GM18505 (cell line): ENCODE data around the gene PHPT1.
"Not testable (repeated sequence)": the region's sequence is repeated elsewhere in the genome, so short reads cannot be mapped to it uniquely, and the experiment has no call there.

Experiments used
- ATAC-seq: cut with Tn5 transposase; IDR thresholded peaks from one replicate; pipeline ENCODE4 v1.9.1; 2021; ENCODE audit not compliant: unreplicated experiment
- POLR2A ChIP-seq: IDR thresholded peaks from 4 replicates; pipeline ENCODE4 v1.6.1; 2011; ENCODE audit warnings: borderline replicate concordance; ENCODE audit not compliant: insufficient read depth, insufficient read length; ENCODE audit errors: extremely low read depth

The PHPT1 gene

GRCh38 chr9:136835932-136836904, 13.0 kb upstream of the PHPT1 start:
- ATAC-seq = no peak
- TF ChIP-seq POLR2A = no peak

GRCh38 chr9:136837146-136837855, 11.9 kb upstream of the PHPT1 start:
- ATAC-seq = no peak
- no peak for TF ChIP-seq POLR2A

GRCh38 chr9:136837856-136838277, 11.3 kb upstream of the PHPT1 start:
- ATAC-seq = not testable (repeated sequence)

DNA sequence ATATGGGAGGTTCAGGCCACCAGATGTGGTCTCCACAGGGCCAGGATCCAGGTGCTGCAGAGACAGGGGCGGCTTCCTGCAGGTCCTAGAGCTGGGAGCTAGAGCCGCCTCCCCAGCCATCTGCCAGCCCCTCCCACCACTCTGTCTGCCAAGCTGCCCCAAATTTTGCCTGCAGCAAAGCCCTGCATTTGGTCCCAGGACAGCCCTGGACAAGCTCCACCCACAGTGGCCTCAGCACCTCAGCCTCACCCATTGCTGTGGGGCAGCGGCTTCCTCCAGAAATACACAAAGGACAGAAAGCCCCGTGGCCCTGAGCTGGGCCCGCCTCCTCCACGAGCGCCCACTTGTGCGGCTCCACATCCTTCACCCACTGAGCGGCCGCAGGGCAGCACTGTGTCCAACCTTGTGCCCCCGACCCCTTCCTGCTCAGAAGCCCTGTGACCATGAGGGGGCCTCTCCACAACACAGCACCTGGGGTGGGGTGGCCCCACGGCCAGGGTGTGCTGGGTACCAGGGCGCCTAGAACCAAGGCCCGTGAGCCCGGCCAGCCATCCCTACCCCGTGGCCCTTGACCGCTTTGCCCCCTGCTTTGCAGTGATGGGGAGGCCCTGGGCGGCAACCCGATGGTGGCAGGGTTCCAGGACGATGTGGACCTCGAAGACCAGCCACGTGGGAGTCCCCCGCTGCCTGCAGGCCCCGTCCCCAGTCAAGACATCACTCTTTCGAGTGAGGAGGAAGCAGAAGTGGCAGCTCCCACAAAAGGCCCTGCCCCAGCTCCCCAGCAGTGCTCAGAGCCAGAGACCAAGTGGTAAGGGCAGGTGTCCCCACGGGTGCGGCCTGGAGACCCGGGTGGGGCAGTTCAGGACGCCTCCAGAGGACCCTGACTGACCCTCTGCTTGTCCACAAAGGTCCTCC, 10.6 kb upstream of the PHPT1 start:
- ATAC-seq = no peak
- no peak for TF ChIP-seq POLR2A

DNA sequence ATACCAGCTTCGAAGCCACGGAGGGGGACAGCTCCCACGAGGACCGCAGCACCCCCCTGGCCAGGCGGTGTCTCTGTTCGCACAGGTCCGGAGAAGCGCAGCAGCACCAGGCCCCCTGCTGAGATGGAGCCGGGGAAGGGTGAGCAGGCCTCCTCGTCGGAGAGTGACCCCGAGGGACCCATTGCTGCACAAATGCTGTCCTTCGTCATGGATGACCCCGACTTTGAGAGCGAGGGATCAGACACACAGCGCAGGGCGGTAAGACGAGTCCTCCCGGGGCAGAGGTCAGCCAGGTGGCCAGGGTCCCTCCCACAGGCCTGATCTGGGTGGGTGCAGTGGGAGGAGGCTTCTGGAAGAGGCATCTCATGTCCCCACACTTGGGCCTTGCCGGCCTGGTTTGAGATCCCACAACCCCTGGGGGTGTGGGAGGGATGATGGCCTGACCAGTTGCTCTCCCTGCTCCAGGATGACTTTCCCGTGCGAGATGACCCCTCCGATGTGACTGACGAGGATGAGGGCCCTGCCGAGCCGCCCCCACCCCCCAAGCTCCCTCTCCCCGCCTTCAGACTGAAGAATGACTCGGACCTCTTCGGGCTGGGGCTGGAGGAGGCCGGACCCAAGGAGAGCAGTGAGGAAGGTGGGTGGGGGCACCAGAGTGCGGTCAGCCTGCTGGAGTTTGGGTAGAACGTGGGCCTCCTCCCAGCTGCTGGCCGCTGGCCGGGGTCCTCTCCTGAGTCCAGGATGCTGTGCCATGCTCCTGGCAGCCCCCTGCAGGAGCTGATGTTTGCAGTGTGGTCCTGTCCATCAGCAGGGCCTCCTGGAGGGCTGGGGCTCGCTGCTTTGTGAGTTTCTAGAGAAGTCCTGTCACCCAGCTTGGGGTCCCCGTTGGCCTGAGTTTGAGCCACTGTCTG, 9.7 kb upstream of the PHPT1 start:
- no peak for TF ChIP-seq POLR2A
- ATAC-seq = no peak

DNA sequence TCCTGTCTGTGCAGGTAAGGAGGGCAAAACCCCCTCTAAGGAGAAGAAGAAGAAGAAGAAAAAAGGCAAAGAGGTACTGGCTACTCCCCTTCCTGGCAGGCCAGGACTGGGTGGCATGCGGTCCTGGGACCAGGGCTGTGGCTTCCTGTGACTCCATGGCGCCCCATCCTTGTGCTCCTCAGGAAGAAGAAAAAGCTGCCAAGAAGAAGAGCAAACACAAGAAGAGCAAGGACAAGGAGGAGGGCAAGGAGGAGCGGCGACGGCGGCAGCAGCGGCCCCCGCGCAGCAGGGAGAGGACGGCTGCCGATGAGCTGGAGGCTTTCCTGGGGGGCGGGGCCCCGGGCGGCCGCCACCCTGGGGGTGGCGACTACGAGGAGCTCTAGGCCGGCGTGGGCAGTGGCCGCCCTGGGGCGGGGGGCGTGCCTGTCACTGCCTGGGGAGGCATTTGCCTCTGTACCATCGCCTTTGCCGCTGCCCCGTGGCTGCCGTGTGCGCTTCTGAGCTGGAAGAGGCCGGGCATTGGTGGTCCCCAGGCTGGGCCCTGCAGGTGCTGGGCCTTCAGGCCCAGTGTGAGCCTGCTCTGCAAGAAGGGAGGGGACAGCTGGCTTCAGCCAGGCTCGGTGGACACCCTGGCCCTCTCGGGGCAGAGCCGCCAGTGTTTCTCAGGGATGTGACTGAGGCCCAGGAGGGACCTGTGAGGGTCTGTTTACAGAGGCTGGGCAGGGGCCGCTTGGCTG, 8.9 kb upstream of the PHPT1 start:
- no peak for ATAC-seq
- TF ChIP-seq POLR2A = no peak

GRCh38 chr9:136840877-136841645, 8.1 kb upstream of the PHPT1 start:
- ATAC-seq = no peak
- no peak for TF ChIP-seq POLR2A

GRCh38 chr9:136841646-136842379, 7.4 kb upstream of the PHPT1 start:
- ATAC-seq = not testable (repeated sequence)

DNA sequence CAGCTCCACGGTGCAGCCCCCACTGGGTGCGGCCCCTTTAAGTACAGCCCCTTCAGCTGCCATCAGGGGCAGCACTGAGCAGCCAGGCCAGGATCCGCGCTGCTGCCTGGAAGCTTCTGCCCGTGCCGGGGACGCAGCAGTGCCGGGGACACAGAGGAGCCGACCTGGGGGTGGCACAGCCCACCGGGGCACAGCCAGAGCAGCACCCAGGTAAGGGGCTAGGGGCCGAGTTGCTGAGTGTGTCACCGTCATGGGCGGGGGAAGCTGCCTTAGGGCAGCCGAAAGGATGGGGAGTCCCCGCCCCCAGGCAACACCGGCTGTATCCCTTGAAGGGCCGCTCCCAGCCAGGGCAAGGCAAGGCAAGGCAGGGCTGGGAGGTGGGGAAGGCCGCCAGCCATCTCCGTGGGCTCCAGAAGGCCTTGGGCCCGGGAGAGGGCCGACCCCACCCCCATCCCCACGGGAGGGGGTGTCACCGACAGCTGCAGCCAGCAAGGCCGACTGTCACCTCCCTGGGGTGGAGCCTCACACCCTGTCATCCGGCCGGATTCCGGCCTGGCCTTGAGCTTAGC, 6.7 kb upstream of the PHPT1 start, which contains the start of gene AJM1:
Gene AJM1 (plus strand): TSS at position 99 of the 569 bp plus-strand sequence. CDS start 1,937 bp downstream, outside the sequence.
- peak; percentile 45 for ATAC-seq

GRCh38 chr9:136843159-136843800, 5.9 kb upstream of the PHPT1 start:
- not testable (repeated sequence) for ATAC-seq

DNA sequence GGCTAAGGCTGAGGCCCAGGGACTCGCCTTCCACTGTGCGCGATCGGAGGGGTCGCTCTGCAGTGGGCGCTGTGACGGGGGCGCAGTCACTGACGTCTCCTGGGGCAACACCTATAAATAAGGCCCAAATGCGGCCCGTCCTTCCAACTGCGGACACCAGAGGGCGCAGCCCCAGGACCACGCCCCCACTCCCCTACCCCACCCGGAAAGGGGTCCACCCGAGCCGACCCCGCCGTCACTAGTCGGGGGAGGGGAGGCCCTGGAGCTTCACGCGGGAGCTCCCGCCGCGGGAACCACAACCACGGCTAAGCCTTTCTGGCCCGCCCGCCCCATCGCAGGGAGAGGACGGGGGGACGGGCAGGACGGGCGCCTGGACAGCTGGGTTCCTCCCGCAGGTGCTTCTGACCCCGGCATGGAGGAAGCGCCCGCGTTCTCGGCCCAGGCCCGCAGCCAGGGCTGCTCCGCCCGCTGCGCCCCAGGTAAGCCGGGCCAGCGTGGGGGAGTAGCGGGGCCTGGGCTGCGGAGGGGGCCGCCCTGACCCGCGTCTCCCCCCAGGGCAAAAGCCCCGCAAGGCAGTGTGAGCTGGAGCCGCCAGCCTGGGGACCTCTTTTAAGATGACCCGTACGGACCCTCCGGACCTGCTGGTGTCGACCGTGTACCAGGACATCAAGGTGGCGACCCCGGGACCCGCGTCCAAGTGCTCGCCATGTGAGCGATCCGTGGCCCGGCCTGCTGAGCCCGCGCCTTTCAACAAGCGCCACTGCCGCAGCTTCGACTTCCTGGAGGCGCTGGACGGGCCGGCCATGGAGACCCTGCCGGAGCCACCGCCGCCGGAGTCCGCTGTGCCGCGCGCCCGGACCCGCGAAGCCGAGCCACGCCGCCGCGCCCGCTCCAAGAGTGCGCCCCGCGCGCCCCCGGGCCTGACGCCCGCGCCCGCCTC, 5.1 kb upstream of the PHPT1 start:
- not testable (repeated sequence) for ATAC-seq
